Spleen (tissue), 7 donors: Measurements from ENCODE around the gene ZNF581.

Source experiments
- POLR2A ChIP-seq, 3 donors: fragments of 450-650 bp; IDR thresholded peaks; one replicate each; pipeline ENCODE4 v1.5.1; 2017; ENCODE audit warnings: antibody characterized with exemption in 3 of 3, mild to moderate bottlenecking in 1 of 3
- POLR2AphosphoS5 ChIP-seq, 3 donors: sonication (generic); formaldehyde crosslinking; IDR thresholded peaks; one replicate each; pipeline ENCODE4 v1.5.1; 2017; ENCODE audit warnings: antibody characterized with exemption in 3 of 3
- TF ChIP-seq, protein P1 (sequence below), 11 experiments: fragments of 200-600 bp in 7 of 11; fragments of 450-650 bp in 4 of 11; sonication (generic) in 4 of 11; IDR thresholded peaks in 8 of 11; conservative IDR thresholded peaks in 3 of 11; 1 replicate in 7 of 11; 2 replicates in 4 of 11; pipeline versions ENCODE4 v1.4.0 to v1.8.0; 2016 to 2021; ENCODE audit warnings: antibody characterized with exemption in 11 of 11, inconsistent platforms in 4 of 11, mild to moderate bottlenecking in 1 of 11
- donor health status: DM: no; HTN: no; CAD: no; lungs with moderate emphysema.
- donor health status: DM: no; HTN: no; CAD: no.
- donor health status: DM: no; HTN: no; CAD: no.

DNA sequence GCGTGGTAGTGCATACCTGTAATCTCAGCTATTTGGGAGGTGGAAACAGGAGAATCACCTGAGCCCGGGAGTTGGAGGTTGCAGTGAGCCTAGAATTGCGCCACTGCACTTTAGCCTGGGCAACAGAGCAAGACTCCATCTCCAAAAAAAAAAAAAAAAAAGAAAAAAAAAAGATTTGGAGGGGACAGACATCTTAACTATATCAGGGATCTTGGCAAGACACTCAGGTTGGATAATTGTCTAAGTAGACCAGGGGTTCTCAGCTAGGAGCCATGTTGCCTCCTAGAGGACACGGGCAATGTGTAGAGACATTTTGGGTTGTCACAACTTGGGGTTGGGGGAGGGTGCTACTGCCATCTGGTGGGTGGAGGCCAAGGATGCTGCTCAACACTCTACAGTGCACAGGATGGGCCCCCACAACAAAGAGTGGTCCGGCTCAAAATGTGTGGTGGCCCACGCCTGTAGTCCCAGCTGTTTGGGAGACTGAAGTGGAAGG is 4.5 kb upstream of the ZNF581 start:
- TF ChIP-seq, protein P1, sequence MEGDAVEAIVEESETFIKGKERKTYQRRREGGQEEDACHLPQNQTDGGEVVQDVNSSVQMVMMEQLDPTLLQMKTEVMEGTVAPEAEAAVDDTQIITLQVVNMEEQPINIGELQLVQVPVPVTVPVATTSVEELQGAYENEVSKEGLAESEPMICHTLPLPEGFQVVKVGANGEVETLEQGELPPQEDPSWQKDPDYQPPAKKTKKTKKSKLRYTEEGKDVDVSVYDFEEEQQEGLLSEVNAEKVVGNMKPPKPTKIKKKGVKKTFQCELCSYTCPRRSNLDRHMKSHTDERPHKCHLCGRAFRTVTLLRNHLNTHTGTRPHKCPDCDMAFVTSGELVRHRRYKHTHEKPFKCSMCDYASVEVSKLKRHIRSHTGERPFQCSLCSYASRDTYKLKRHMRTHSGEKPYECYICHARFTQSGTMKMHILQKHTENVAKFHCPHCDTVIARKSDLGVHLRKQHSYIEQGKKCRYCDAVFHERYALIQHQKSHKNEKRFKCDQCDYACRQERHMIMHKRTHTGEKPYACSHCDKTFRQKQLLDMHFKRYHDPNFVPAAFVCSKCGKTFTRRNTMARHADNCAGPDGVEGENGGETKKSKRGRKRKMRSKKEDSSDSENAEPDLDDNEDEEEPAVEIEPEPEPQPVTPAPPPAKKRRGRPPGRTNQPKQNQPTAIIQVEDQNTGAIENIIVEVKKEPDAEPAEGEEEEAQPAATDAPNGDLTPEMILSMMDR (IDR thresholded peaks at IDR 0.05 in 8 of 11, conservative IDR thresholded peaks at IDR 0.05 in 3 of 11) = peak in 8 of 11 experiments; percentile 32 to 54 (median 45)
- TF ChIP-seq POLR2A (IDR thresholded peaks at IDR 0.05) (no peak), POLR2AphosphoS5 (IDR thresholded peaks at IDR 0.05) (peak in 2 of 3 donors; percentile 12 to 26)
